ENCODE measurements around the gene MAST4.

Gene MAST4

DNA sequence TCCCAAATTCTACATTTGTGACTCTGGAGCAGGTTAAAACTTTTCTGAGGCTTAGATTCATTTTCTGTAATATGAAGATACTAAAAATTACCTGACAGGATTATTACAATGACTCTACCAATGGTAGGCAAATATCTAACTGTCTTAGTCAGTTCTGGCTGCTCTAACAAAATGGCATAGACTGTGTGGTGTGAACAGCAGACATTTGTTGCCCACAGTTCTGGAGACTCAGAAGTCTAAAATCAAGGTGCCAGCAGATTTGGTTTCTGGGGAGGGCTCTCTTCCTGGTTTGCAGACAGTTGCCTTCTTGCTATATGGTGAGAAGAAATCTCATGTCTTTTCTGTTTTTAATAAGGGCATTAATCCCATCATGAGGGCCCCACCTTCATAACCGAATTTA, 245.1 kb downstream of the MAST4 start:
- DNase-seq, result no peak

DNA sequence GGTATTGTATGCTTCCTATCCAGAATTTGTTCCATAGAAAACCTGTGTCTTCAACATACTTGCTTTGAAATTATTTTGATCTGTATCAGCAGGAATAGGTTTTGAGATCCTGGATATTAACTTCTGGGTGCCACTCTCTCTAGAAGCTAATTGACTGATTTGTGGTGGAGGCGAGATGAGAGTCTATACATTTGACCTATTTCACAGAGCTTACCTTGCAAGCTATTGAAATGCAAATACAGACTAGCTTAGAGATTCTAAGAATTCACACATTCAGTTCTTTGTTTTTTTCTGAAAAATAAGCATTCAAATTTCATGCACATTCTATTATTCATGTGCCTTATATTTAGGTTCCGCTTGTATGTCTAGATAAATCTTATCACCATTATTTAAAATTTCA, 246.3 kb downstream of the MAST4 start:
- DNase-seq, result no peak

DNA sequence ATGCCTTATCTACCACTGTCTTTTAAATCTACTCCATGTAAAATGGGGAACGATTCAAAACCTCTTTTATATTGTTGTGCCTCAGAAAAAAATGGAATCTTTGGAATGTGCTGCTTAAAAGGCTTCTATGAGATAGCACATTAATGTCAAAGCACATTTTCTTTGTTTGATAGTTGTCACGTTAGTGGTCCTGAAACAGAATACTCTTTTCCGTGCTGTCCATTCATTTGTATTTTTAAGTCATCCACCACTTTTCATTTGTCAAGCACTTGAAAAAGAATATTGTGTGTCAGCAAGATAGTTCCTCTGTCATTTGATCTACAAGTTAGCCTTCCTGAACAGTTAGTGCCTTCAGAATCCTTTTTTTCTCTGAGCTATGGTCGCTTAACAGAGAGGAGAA, 246.9 kb downstream of the MAST4 start:
- DNase-seq, result no peak

DNA sequence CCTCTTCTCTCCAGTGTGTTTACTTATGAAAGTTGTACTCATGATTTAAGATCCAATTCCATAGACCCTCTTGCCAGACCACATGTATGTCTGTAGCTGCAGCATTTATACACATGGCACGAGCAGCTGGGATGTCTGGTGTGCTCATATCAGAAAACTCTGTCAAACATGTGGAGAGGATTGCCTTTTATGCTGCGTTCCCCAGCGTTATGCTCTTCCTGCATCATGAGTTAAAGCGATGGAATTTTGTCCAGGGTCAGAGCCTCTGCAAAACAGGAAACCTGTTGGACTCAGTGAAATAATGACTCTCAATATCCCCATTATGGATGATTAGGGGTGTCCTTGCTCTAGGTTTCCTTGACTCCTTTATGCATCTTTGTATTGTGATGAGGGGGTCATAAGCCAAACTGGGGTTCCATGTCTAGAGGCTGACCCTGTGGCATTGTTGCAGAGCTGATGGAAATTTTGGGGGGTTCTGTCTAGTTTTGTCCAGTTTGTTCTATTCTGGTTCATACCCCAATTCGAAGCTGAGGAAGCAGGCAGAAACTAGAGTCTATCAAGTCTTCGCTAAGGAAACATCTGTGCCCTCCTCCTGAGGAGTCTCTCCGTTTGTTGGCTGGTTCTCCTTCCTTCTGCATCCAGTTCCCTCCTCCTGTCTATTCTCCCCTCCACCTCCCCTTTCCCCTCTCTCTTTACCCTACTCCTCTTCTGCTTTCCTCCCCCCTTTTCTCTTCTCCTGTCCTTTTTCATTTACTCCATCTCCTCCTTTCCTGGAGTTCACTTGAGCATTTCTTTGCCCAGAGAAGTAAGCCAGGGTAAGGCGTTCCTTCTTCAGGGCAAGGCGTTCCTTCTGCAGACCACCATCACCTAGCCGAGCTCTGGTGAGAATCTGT, 252.8 kb downstream of the MAST4 start:
- DNase-seq, result no peak

DNA sequence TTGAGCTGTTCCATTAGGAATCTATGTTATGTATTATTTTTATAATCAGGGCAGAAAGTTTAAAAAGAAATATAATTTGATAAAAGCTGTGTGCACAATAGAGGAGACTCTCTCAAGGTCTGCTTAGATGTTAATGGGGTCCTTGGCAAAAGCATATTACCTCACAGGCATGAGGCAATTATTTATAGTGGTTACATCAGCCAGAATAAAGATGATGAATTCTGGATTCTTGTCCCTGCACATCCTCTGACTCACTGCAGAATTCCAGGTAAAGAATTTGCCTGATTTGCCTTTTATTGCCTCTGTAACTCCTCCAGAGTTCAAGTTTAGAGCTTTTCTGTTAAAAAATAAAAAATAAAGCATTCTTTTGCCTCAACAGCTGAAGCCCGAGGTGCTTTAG, 253.6 kb downstream of the MAST4 start:
- no peak for DNase-seq

DNA sequence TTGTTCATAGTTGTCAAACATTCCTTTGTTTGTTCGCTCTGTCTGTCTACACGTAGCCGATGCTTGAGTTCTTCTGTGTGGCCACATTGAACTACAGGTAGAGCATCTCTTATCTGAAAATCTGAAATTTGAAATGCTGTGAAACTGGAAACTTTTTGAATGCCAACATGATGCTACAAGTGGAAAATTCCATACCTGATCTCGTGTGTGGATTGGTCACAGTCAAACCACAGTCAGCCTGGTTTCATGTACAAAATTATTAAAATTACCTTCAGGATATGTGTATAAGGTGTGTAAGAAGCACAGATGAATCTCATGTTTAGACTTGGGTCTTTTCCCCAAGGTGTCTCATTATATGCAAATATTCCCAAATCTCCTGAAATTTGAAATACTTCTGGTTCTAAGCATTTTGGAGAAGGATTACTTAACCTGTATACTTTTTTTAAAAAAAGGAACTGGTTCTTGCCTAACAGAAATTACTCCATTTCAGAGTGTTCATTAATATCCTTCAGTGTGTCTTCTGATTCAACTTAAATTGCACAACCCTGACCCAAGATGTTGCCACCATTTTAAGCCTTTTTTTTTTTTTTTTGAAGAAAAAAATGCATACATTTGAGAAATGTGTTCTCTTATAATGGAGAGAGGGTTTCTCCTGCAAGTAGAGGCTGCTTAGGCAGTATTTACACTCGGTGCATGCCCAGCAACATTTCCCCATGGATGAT, 254.3 kb downstream of the MAST4 start:
- DNase-seq, result no peak

DNA sequence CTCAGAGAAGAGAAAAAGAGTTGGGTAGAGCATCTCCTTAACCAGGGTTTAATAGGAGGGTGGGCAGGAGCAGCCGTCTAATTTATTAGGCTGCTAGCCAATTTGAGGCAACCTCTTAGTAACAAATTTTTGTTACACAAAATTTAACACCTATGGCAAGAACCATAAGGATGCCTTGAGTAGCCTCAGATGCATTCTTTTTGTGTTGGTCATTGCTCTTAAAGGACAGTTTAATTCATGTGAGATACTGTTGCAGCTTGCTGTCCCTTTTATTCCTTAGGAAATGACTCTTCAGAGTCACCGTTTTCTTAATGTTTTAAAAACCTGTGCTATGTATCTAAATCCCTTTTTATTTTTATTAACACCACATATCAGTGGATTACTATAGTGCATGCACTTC, 255.1 kb downstream of the MAST4 start:
- DNase-seq, result no peak

DNA sequence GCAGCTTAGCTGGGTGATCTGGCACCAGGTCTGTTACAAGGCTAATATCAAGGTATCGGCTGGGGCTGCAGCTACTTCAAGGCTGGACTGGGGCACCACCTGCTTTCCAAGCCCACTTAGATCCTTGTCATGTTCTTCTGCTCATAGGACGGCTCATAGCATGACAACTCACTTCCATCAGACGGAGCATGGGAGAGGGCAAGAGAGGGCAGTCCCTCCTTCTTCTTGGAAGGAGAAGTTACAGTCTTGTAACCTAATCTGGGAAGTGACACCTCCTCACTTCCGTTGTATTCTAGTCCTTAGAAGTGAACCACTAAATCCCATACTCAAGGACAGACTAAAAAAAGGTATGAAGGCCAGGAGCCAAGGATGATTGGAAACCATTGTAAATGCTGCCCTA, 258.2 kb downstream of the MAST4 start:
- DNase-seq, result no peak

DNA sequence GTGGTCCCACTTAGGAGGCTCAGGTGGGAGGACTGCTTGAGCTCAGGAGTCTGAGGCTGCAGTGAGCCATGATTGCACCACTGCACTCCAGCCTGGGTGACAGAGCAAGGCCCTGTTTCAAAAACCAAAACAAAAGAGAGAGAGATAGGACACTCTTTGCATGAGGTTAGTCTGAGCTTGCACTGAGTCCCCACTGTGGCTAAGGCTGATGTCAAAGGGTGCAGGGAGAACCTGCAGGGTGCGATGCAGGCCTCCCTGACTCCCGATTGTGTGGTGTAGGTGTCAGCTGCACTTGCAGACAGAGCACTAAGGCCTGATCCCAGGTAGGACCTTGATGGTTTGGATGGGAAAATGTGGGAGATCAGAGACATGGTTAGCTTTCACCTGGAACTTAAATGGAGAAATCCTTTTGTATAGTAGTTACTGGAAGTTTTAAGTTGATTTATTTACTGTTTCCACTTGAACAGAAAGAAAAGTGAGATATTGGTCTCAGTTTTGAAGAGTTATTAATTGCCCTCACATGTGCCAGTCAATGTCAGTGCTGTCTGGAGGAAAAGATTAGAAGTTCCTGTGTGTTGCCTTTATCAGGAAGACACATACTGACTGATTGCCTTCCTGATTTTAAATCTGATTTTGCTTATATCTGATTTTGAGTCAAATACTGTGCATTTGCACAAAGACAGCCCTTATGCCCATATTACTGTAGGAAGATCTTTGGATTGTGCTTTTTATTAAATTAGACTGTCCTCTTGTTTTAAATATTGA, 260.0 kb downstream of the MAST4 start:
- no peak for DNase-seq

DNA sequence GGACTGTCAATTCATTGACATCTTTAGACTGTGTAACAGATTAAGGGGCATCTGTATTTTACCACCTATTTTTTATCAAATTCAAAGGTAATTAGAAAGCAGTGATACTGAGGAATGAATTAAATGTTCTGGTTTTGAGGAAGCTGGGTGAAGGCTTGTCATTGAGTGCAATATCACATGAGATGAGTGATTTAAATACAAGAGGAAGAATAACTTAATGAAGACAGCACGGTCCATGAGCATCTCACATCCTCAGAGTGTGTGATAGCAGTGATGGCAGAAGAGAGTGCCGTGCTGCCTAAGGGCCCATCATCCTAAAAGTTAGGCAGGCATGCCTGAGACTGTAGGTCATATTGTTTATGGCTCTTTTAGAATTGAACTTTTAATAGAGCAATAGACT, 263.3 kb downstream of the MAST4 start:
- DNase-seq, result no peak

DNA sequence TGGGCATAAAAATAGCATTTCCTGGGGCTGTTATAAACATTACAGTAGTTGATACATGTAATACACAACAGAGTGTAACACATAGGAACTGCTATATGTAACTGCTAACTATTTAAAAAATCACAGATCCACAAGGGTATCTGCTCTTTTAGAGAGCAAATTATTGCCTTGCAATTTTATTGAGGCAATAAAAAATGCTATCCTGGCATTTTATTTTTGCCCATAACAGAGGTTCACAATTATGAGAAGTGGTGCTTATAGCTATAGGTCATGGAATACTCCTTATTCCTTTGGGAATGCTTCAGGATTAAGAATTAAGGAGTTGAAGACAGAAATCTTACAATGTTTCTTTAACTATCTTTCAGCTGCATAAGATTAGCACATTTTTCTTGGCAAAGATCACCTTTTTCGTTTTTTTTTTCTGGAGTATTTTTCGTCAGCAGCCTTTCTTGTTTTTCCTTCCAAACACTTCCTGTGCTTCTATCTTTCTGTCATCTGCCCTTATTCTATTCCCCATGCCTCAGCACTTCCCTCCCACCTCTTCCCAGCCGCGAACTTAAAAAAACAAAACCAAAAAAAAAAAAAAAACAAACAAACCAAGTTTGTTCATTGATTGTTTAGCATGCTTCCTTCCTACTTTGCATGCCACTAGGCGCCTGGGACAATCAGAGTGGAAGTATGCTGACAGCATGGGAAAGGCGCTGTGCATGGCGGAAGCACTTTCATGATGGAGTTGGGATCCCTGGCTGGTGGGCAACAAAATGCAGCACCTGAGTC, 264.2 kb downstream of the MAST4 start:
- no peak for DNase-seq

DNA sequence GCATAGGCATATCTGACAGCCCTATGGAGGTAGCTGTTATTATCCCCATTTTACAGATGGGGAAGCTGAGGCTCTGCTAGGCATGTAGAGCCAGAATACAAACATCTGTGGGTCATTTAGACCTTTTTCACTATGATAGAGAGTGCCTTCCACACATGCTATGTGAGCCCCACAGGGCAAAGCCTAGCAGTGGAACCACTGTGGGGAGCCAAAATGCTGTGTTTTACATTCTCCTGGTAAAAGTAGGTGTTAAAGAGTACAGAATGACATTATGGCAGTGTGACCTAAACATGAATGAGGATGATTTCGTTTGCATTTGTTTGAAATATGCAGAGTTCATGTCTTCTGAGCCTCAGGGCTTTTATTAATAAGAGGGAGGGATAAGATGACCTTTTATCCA, 265.2 kb downstream of the MAST4 start:
- no peak for DNase-seq

DNA sequence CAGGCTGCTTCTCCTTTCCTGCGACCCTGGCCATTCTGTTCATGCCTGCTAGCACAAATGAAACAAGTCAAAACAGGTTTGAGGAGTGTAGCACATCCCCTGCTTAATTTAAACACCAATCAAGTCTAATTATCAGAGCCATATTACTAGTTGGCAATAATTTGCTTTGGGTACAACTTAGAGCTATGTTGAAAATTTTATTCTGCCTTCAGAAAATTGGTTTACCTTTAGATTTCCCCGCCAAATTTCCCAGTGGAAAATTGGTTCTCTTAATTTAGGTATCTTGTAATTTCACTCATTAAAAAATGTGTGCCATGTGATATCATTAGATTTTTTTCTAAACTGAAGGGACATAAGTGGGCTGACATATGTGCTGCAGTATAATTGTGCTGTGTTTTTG, 265.8 kb downstream of the MAST4 start:
- DNase-seq, result no peak

DNA sequence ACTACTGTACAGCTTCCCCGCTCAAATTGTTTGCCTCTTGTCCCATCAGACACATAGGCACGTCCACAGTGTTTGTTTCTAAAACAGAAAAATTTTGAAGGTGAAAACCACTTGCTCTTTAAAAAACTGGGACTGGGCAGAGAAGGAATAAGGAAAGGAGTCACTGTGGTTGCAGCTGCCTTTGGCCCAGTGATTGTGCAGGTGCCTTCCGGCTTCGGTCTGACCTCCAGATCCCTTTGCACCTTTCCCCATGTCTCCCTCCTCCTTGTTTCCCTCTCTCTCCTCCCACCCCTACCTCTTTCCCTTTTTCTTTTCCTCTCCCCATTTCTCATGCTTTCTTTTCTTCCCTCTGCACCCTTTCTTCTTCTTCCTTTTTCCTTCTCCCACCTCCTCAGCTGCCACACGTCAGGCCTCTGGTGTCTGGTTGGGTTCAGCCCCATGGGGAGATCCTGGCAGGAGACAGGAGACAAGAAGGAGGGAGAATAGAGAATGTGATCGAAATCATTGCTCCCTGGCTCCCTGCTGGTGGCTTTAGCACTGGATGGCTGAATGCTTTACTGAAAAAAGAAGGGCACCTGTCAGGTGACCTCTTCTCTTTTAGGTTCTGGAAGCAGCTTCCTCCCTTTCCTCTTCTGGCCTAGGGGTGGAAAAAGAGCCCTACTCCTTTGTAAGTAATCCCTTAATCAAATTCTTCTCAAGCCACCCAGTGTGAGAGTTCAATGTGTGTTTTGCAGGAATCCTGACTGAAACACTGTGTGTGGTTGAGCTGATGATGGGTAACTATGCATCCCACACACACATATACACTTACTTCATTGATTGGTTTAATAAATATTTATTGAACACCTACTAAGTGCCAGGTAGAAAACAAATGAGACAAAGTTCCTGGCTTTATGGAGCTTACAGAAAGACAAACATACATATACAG, 267.3 kb downstream of the MAST4 start:
- no peak for DNase-seq

DNA sequence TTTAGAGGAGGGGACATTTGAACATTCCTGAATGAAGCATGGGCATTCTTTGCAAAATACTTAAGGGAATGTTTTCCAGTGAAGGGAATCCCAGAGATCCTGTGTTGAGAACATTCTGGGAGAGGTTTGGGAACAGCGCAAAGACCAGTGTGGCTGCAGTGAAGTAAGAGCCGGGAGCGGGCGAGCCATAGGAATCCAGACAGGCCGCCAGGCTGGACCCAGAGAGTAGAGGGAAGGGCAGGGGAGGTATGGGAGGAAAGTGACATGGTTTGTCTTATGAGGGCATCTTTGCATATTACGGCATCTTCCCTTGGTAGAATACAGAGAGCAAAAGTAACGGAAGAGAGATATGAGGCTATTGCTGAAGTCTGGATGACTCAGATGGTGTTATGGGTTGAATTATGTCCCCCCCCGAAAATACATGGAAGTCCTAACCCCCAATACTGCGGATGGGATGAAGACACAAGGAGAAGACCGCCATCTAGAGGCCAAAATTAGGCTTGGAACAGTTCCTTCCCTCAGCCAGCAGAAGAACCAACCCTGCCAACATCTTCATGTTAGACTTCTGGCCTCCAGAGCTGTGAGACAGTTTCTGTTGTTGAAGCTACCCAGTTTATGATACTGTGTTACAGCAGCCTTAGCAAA, 268.2 kb downstream of the MAST4 start:
- DNase-seq, result no peak

DNA sequence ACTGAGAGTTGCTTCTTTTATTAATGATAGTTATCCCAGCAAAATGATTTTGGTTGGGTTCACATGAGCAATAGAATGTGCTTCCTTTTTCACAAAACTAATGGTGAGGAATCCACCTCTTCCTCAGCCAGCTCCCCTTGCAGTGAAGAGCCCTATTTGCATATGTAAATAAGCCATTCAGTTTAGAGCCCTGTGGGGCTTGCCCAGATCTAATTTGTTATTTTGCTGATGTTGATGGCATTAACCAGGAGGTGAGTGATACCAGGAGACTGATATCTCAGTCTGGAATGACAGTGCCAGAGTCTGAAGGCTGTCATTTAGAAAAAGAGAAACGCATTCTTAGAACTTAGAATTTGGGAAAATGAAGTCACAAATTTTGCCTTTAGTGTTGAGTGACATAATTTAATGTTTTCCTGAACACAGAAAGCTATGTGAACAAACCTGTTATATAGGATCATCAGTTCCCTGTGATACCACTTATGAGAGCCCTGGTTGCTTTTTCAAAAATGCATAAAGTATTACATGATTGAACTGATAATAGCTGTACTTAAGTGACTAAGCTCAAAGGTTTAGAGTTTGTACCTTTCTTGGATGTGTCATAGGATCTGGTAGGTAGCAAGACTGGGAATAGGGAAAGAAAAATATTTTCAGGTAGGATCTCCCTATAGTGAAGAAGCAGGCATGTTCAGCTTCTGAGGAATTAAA, 271.6 kb downstream of the MAST4 start:
- DNase-seq, result no peak

DNA sequence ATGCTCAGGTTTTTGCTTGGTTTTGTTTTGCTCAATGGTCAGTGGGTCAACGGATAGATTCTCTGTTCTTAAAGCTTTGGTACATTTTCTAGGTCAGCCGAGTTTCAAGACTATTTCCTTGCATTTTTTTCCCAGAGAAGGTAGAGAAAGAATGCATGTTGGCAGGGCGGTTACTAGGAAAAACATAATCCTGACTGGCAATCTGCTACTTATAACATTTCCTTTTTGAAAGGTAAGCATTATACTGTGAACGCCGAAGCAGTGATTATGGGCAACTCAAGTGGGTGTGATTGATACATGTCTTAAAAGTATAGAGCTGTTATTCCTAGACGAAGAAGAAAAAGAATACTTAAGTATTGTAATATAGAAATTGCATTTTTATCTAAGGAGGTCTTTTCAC, 273.2 kb downstream of the MAST4 start:
- no peak for DNase-seq

DNA sequence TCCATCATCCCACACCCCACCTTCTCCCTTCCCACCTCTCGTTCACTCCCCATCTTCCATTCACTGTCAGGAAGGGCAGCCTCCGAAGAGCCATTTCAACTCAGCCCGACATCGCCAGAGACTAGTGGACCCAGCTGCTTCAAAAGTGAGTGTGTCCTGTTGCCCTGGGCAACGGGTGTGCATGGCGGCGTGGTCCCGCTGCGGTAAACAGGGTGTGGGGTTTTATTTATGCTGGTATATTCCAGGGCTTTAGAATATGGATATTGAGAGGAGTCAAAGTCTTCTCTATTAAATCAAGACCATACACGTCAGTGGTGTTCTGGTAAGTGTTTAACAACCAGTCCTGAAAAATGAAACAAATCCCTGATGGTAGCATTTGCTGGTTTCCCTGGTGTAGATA, 274.5 kb downstream of the MAST4 start:
- no peak for DNase-seq

DNA sequence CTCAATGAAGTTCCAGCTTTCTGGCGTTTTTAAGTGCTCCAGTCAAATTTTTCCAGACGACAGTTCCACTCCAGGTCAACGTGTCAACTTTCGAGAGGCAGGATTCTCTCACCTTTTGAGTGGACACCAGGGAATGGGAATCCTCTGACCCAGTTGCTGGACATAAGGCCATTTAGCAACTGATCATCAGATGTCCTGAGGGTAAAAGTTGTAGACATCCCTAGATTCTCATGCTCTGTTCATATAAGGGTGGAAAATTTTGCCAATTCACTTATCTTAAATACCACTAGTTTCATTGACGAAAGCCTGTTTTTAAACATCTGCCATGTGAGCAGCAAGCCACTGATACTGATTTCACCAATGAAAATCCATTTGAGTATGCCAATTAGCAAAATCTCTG, 275.5 kb downstream of the MAST4 start:
- DNase-seq, result no peak

All from hypothalamus (tissue), 51 donors.